GM21447 (cell line): ENCODE measurements around the gene ALG1L2.
"Not testable (repeated sequence)": the region's sequence is repeated elsewhere in the genome, so short reads cannot be mapped to it uniquely, and the experiment has no call there.

Experiments used
- ATAC-seq: cut with Tn5 transposase; IDR thresholded peaks from one replicate; pipeline ENCODE4 v1.9.1; 2021; ENCODE audit not compliant: unreplicated experiment

The ALG1L2 gene

GRCh38 chr3:130122891-130123775 lies 41.5 kb downstream of the ALG1L2 start:
- not testable (repeated sequence) for ATAC-seq

DNA sequence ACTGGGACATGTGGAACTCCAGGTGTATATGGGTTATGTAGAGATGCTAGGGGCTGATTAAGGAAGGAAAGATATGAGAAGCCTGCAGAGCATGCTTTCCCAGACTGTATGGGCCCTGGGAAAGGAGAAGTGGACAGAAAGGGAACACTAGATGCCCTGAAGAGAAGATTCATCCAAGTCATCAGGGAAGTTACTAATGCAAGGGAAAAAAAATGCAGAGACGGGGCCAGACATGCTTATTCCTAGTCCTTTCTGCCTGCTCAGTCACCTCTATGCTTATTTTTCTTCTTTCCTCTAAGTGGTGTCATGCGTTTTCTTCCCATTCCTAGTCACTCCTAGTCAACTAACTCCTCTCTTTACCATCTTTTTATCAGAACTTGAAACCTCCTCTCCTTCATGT lies 43.8 kb downstream of the ALG1L2 start:
- not testable (repeated sequence) for ATAC-seq

- not testable (repeated sequence) for ATAC-seq
Observed at GRCh38 chr3:130136337-130136736, 54.7 kb downstream of the ALG1L2 start.

DNA sequence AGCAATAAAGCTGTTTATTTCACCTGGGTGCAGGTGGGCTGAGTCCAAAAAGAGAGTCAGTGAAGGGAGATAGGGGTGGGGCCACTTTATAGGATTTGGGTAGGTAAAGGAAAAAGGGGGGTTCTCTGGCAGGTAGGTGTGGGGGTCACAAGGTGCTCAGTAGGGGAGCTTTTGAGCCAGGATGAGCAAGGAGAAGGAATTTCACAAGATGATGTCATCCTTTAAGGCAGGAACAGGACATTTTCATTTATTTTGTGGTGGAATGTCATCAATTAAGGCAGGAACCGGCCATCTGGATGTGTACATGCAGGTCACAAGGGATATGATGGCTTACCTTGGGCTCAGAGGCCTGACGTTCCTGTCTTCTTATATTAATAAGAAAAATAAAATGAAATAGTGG lies 56.1 kb downstream of the ALG1L2 start:
- ATAC-seq: not testable (repeated sequence)

DNA sequence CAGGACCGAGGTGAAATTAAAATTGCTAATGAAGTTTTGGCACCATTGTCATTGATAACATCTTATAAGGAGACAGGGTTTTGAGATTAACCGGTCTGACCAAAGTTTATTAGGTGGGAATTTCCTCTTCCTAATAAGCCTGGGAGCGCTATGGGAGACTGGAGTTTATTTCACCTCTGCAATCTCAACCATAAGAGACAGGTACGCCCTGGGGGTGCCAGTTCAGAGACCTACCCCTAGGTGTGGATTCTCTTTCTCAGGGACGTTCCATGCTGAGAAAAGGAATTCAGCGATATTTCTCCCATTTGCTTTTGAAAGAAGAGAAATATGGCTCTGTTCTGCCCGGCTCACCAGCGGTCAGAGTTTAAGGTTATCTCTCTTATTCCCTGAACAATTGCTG lies 57.4 kb downstream of the ALG1L2 start:
- not testable (repeated sequence) for ATAC-seq

GRCh38 chr3:130140756-130141155 lies 59.1 kb downstream of the ALG1L2 start:
- ATAC-seq: not testable (repeated sequence)

- not testable (repeated sequence) for ATAC-seq
Observed at GRCh38 chr3:130143648-130144327, 62.2 kb downstream of the ALG1L2 start.

- ATAC-seq: not testable (repeated sequence)
Observed at GRCh38 chr3:130144328-130144650, 62.7 kb downstream of the ALG1L2 start.

GRCh38 chr3:130145456-130145855 lies 63.8 kb downstream of the ALG1L2 start:
- ATAC-seq: not testable (repeated sequence)

DNA sequence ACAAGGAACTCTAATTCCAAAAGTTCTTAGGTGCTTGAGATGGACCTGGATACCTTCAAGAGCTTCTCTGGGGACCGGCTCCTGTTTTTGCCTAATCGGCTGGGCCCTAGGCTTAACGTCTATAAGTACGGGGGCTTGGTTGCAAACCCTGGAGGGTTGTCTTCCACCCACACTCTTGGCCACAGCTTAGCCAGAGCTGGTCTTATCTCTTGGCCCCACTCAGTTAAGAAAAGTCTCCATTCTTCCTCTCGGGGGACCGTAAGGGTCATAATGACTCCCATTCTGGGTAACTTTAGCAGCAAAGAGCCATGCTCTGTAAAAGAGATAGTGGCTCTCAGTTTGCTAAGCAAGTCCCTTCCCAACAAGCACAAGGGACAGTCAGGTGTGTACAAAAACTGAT lies 64.8 kb downstream of the ALG1L2 start:
- ATAC-seq: not testable (repeated sequence)
